Astrocyte (in vitro differentiated cells and primary cell): ENCODE results near the gene COL3A1. TPM values are rescaled to one million over a fixed set of nuclear protein-coding genes. Genes with fewer than 3 reads are reported as not detected.
A peak's percentile ranks its signal among the peaks of the same experiment; 100 is the strongest.

Source experiments
- DNase-seq: peaks from one replicate; pipeline ENCODE4 v3.0.0-alpha.2; 2010; ENCODE audit warnings: low read depth
- FAIRE-seq: peaks from 2 replicates; lab custom pipeline; 2011; peaks lifted over from hg19 to GRCh38; lab: Jason Lieb, UNC
- H2AFZ ChIP-seq: 2 replicates; pipeline ENCODE4 v1.6.0; 2012; ENCODE audit warnings: low read depth, low read length, inconsistent platforms
- H3K27ac ChIP-seq: 2 replicates; pipeline ENCODE4 v1.5.1; 2011; ENCODE audit warnings: low read depth, low read length, inconsistent platforms
- H3K27me3 ChIP-seq: 2 replicates; pipeline ENCODE4 v1.6.0; 2011; ENCODE audit warnings: low read length, inconsistent platforms; ENCODE audit not compliant: insufficient read depth
- H3K36me3 ChIP-seq: 2 replicates; pipeline ENCODE4 v1.5.1; 2011; ENCODE audit warnings: low read length, inconsistent platforms; ENCODE audit not compliant: insufficient read depth
- H3K4me1 ChIP-seq: 2 replicates; pipeline ENCODE4 v1.5.1; 2011; ENCODE audit warnings: low read length, inconsistent platforms; ENCODE audit not compliant: insufficient read depth
- H3K4me2 ChIP-seq: 2 replicates; pipeline ENCODE4 v1.6.0; 2012; ENCODE audit warnings: low read length, inconsistent platforms
- H3K4me3 ChIP-seq: 2 replicates; pipeline ENCODE4 v1.5.1; 2011; ENCODE audit warnings: low read depth, mild to moderate bottlenecking, low read length, inconsistent platforms; ENCODE audit not compliant: insufficient read depth
- H3K79me2 ChIP-seq: 2 replicates; pipeline ENCODE4 v1.6.0; 2012; ENCODE audit warnings: mild to moderate bottlenecking, low read length, inconsistent platforms; ENCODE audit not compliant: insufficient read depth
- H3K9ac ChIP-seq: 2 replicates; pipeline ENCODE4 v1.6.0; 2012; ENCODE audit warnings: mild to moderate bottlenecking, low read length, inconsistent platforms
- H3K9me3 ChIP-seq: 2 replicates; pipeline ENCODE4 v1.5.1; 2012; ENCODE audit warnings: low read depth, mild to moderate bottlenecking, low read length, inconsistent platforms; ENCODE audit not compliant: insufficient read depth
- H4K20me1 ChIP-seq: 2 replicates; pipeline ENCODE4 v1.6.0; 2012; ENCODE audit warnings: low read length, inconsistent platforms; ENCODE audit not compliant: insufficient read depth
- H3K27ac Mint-ChIP-seq: one replicate; pipeline ENCODE4 v1.8.0; 2021; ENCODE audit warnings: mild to moderate bottlenecking, mixed read lengths; ENCODE audit not compliant: unreplicated experiment
- H3K27me3 Mint-ChIP-seq: one replicate; pipeline ENCODE4 v1.8.0; 2021; ENCODE audit warnings: low read depth, mixed read lengths; ENCODE audit not compliant: unreplicated experiment
- H3K36me3 Mint-ChIP-seq: one replicate; pipeline ENCODE4 v1.8.0; 2021; ENCODE audit warnings: low read depth, mixed read lengths; ENCODE audit not compliant: unreplicated experiment
- H3K4me1 Mint-ChIP-seq: one replicate; pipeline ENCODE4 v1.8.0; 2021; ENCODE audit warnings: low read depth, mixed read lengths; ENCODE audit not compliant: unreplicated experiment
- H3K4me3 Mint-ChIP-seq: one replicate; pipeline ENCODE4 v1.8.0; 2021; ENCODE audit warnings: mild to moderate bottlenecking, moderate library complexity, mixed read lengths; ENCODE audit not compliant: unreplicated experiment
- H3K9me3 Mint-ChIP-seq: one replicate; pipeline ENCODE4 v1.8.0; 2021; ENCODE audit warnings: mild to moderate bottlenecking, mixed read lengths; ENCODE audit not compliant: unreplicated experiment
- CTCF ChIP-seq: IDR thresholded peaks from 2 replicates; pipeline ENCODE4 v1.5.1; 2011; ENCODE audit warnings: low read depth, mild to moderate bottlenecking, inconsistent platforms, low read length, moderate library complexity; ENCODE audit not compliant: insufficient read depth
- EZH2 ChIP-seq: IDR thresholded peaks from 2 replicates; pipeline ENCODE4 v1.6.1; 2012; ENCODE audit warnings: mild to moderate bottlenecking, low read length, inconsistent platforms; ENCODE audit not compliant: insufficient read depth
- total RNA-seq: library from RNA; stranded (reverse); gene quantifications from 2 replicates; pipeline ENCODE4 v1.2.1, GENCODE V29; 2021

The COL3A1 gene
- total RNA-seq, 1 donor from 2014 or later = 350 TPM

GRCh38 chr2:189020179-189020578 is 46.0 kb downstream of the COL3A1 start:
- no peak overlapping the region for H2AFZ ChIP-seq
- peaks cover 3% of the 10 kb centered on the region for H3K36me3 Mint-ChIP-seq
- peaks cover 2% of the 10 kb centered on the region for H3K9me3 Mint-ChIP-seq
- no peaks in the 10 kb centered on the region for H3K36me3 ChIP-seq
- H3K4me2 ChIP-seq = no peak overlapping the region
- H3K79me2 ChIP-seq = no peaks in the 10 kb centered on the region
- no peak overlapping the region for H3K4me3 ChIP-seq
- H3K9ac ChIP-seq = no peak overlapping the region
- H3K4me1 Mint-ChIP-seq = peaks cover 22% of the 10 kb centered on the region
- no peak overlapping the region for H3K4me3 Mint-ChIP-seq
- H3K27ac Mint-ChIP-seq = no peak overlapping the region
- FAIRE-seq (no peak), DNase-seq (no peak)
- no peak overlapping the region for H3K27ac ChIP-seq
- TF ChIP-seq EZH2 (no peak), CTCF (no peak)
- H3K4me1 ChIP-seq = peaks cover 11% of the 10 kb centered on the region
- no peaks in the 10 kb centered on the region for H3K27me3 ChIP-seq
- no peaks in the 10 kb centered on the region for H4K20me1 ChIP-seq
- H3K9me3 ChIP-seq = no peaks in the 10 kb centered on the region
- peaks cover 2% of the 10 kb centered on the region for H3K27me3 Mint-ChIP-seq

GRCh38 chr2:189022053-189022481 is 47.9 kb downstream of the COL3A1 start:
- H3K9ac ChIP-seq = peak overlapping the region; percentile 27
- H2AFZ ChIP-seq = no peak overlapping the region
- no peak overlapping the region for H3K4me2 ChIP-seq
- no peaks in the 10 kb centered on the region for H4K20me1 ChIP-seq
- peaks cover 19% of the 10 kb centered on the region for H3K4me1 Mint-ChIP-seq
- H3K27ac Mint-ChIP-seq = peak overlapping the region; percentile 83
- peak overlapping the region; percentile 49 for H3K27ac ChIP-seq
- H3K27me3 ChIP-seq = no peaks in the 10 kb centered on the region
- H3K27me3 Mint-ChIP-seq = peaks cover 2% of the 10 kb centered on the region
- H3K36me3 ChIP-seq = peaks cover 2% of the 10 kb centered on the region
- no peaks in the 10 kb centered on the region for H3K79me2 ChIP-seq
- peaks cover 3% of the 10 kb centered on the region for H3K36me3 Mint-ChIP-seq
- H3K4me3 ChIP-seq = no peak overlapping the region
- H3K9me3 ChIP-seq = no peaks in the 10 kb centered on the region
- peak; percentile 89 for DNase-seq
- H3K4me3 Mint-ChIP-seq = no peak overlapping the region
- FAIRE-seq = peak; percentile 80
- peaks cover 2% of the 10 kb centered on the region for H3K9me3 Mint-ChIP-seq
- H3K4me1 ChIP-seq = peaks cover 11% of the 10 kb centered on the region
- TF ChIP-seq EZH2 (no peak), CTCF (no peak)

GRCh38 chr2:189022492-189022891 is 48.3 kb downstream of the COL3A1 start:
- Histone ChIP-seq H3K4me1 (peaks cover 11% of the 10 kb centered on the region), H3K27me3 (no peaks in the 10 kb centered on the region), H3K4me3 (no peak overlapping the region), H3K36me3 (peaks cover 2% of the 10 kb centered on the region), H3K4me2 (no peak overlapping the region), H4K20me1 (no peaks in the 10 kb centered on the region), H2AFZ (no peak overlapping the region), H3K9me3 (no peaks in the 10 kb centered on the region), H3K9ac (peak overlapping the region; percentile 27), H3K27ac (peak overlapping the region; percentile 49), H3K79me2 (no peaks in the 10 kb centered on the region)
- Mint-ChIP-seq H3K27me3 (peaks cover 2% of the 10 kb centered on the region), H3K4me1 (peaks cover 19% of the 10 kb centered on the region), H3K9me3 (peaks cover 2% of the 10 kb centered on the region), H3K36me3 (peaks cover 3% of the 10 kb centered on the region), H3K4me3 (no peak overlapping the region), H3K27ac (peak overlapping the region; percentile 83)
- TF ChIP-seq EZH2 (no peak), CTCF (no peak)
- DNase-seq = no peak
- FAIRE-seq = peak; percentile 29
